ENCODE results near the gene TSTD2.

GRCh38 chr9:97598461-97599288, 34.5 kb downstream of the TSTD2 start:
- TF ChIP-seq, protein P1, sequence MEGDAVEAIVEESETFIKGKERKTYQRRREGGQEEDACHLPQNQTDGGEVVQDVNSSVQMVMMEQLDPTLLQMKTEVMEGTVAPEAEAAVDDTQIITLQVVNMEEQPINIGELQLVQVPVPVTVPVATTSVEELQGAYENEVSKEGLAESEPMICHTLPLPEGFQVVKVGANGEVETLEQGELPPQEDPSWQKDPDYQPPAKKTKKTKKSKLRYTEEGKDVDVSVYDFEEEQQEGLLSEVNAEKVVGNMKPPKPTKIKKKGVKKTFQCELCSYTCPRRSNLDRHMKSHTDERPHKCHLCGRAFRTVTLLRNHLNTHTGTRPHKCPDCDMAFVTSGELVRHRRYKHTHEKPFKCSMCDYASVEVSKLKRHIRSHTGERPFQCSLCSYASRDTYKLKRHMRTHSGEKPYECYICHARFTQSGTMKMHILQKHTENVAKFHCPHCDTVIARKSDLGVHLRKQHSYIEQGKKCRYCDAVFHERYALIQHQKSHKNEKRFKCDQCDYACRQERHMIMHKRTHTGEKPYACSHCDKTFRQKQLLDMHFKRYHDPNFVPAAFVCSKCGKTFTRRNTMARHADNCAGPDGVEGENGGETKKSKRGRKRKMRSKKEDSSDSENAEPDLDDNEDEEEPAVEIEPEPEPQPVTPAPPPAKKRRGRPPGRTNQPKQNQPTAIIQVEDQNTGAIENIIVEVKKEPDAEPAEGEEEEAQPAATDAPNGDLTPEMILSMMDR (IDR thresholded peaks at IDR 0.05), result peak; percentile 58 to 80 (median 69)
- TF ChIP-seq POLR2A (IDR thresholded peaks at IDR 0.05) (no peak), EP300 (IDR thresholded peaks at IDR 0.05) (no peak)
